Medulla oblongata (tissue), 1 donor: ENCODE results near the gene HES1.

ENCODE experiments used
- DNase-seq: peaks from one replicate; pipeline ENCODE4 v3.0.0-alpha.2; 2015; ENCODE audit errors: extremely low spot score

Gene HES1

DNA sequence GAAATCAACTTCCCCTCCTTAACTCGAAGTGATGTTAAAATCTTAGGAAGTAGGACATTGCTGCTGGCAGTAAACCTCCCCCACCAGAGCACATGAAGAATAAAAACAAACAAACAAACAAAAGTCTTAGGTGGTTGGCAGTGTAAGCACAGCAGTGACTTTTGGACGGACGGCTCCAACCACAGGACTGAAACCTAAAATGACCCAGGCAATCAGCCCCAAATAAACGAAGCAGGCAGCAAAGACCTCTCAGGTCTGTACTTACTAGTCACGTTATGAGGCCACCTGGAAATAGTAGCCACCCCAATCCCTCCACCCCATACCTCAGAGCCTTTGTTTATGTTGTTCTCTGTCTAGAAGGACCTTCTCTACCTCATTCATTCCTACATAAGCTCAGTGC is 33.5 kb upstream of the HES1 start:
- no peak for DNase-seq

DNA sequence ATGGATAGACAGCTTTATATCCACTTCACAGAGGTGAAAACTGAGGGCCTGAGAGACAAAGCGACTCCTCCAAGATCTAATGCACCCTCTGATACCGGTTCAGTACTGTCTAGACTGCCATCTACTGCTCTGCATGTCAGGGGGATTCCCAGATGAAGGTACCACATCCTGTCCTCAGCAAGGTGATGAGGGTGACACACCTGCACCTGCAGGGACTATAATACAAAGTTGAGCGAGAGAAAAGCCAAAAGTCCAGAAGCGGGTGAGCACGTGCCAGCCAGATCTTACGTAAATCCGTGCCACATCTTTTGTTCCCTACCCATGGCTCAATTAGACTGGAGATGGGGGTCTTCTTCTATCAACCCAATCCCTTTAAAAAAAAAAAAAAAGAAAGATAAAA is 32.4 kb upstream of the HES1 start:
- no peak for DNase-seq

DNA sequence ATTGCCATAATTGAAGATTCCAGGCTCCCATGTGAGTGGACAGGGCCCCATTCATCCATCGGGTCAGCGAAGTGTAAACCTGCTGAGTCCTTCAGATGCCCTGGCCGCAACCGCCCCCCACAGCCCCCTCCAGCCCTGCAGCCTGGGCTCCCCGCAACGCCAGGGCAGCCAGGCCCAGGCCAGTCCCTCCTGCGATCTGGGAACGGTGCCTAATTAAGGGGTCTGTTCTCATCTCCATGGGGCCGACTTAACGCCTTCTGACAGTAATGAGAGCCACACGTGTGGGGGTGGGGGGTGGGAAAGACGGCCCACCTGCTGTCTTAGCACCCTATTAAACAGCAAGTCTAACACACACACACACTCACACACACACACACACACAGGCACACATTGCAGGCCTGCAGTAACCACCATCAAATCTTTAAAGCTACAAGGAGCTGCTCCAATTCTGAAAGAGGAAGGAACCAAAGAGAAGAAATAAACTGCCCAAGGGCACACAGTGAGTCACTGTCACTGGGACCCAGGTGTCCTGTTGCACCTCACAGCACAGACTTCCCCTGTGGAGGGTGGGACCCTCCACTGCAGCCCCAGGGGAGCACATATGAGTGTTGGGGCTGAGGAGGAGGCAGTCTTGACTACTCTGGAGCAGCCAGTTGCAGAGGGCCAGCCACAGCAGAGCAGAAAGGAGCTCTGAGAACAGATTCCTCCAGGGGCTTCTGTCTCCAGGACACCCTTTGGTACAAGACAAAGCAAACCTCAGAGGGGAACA is 31.8 kb upstream of the HES1 start:
- DNase-seq, result no peak

DNA sequence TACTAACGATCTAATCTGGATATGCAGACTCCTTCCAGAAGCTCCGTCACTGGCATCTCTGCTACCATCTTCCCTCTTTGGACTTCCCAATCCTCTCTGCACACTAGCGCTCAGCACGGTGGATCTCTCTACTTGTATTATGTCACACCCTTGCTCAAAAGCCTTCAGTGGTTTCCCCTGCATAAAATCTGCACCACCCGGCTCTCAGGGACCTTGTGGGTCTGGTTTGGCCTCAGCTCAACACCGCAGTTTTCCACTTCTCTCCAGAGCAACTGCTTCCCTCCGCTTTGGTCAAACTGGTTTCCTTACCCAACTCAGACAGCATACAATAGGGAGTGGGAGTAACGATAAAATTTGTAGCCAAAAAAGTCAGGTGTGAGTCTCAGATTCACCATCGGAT is 30.7 kb upstream of the HES1 start:
- no peak for DNase-seq

DNA sequence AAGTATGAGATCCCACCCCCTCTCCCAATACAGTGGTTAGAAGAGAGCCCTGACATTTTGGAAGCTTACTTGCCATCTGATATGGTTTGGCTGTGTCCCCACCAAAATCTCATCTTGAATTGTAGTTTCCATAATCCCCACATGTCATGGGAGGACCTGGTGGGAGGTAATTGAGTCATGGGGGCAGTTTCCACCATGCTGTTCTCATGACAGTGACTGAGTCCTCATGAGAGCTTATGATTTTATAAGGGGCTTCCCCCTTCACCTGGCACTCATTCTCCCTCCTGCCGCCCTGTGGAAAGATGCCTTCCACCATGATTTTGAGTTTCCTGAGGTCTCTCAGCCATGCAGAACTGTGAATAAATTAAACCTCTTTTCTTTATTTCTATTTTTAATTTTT is 28.8 kb upstream of the HES1 start:
- no peak for DNase-seq

DNA sequence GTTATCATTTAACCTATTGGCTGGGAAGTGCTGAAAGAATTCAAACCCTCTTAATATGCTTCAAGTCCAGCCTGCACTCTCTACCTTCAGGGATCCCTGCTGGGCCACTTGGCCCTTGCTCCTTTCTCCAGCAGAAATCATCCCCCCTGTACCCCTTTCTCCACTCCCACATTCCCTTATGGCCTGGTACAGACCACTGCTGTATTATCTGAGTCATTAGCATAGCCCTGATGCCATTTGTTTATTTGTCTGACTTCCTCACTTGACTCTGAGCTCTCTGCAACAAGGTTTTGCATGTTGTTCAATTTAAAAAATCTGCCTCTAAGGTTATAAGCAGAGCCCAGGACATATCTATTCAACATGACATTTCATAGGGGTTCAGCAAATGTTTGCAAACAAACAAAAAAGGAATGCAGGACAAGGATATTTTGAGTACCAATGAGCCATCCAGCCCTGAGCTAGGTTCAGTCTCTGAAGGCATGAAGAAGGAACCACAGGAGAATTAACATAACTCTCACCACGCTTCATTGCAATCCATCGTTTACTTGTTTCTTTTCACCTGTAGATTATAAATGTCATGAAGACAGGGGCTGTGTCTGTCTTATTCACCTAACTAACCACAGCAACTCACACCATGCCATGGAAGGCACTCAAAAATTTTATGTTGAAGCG is 26.6 kb upstream of the HES1 start:
- DNase-seq, result no peak

DNA sequence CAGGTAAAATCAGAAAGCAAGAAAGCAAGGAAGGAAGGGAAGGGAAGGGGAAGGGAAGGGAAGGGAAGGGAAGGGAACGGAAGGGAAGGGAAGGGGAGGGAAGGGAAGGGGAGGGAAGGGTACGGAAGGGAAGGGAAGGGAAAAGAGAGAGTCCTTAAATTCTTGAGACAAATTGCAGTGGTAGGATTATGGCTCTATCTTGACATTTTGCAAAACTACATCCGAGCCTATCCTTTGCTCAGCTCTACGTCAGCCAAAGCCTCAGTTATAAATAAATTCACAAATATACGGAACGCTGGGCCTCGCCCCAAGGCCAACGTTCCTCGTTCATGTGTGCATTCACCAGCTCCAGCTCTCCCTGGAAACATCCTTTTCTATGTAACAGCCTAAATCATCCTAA is 25.5 kb upstream of the HES1 start:
- no peak for DNase-seq

DNA sequence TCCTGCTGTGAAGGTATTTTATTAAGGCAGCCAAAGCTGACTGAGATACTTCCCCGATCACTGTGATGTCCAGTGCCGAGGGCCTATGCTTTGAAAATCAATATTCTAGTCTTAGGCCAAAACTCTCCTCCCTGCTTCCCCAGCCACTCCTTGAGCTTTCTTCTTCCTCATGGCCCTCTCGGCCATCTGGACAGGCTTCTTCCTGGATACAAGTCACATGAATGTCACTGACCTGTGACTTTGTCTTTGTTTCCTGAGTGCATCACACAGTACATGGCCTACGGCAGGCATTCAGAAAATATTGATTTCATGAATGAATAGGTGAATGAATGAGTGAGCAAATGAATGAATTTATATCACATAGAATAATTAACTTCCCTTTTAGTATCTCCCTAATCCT is 24.6 kb upstream of the HES1 start:
- DNase-seq, result no peak

DNA sequence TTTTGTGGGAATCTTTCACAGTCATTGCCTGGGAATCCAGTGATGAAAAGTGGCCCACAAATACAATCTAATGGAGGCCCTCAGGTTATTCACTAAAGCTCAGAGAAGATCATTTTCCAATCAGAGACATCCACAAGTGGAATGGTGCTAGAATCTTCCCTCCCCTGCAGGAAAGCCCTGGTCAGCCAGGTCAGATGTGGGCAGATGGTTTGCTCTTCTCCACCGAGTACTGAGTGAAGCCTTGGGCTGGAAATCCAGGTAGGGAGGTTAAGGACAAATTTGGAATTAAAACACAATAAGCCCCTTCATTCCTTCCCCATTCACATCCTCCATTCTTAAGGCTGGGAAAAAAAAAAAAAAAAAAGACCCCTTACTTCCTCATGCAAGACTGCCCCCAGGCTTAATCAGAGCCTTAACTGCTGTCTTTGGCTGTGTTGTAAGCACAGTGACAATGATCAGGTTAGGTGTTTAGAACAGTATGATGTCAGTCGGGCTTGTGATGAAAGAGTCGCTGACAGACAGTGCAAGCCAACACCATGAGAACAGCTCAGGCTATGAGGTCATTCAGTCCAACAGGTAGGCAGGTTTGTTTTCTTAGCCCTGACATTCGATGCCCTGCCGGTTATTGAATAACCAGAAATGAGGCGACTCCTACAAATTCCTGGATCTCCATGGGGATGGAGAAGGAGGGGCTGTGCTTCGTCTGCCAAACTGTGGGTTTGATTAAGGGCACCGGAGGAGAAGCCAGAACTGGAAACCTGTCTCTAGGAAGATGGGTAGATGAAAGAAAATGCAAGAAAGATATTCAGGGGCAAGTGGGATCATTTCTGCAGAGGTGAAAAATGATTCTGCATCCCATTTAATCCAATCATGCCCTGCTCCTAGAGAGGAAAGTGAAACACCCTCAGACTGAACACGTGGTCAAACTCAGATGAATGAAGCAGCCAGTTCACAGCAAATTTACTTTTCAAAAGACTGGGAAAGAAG is 23.5 kb upstream of the HES1 start:
- DNase-seq, result no peak

DNA sequence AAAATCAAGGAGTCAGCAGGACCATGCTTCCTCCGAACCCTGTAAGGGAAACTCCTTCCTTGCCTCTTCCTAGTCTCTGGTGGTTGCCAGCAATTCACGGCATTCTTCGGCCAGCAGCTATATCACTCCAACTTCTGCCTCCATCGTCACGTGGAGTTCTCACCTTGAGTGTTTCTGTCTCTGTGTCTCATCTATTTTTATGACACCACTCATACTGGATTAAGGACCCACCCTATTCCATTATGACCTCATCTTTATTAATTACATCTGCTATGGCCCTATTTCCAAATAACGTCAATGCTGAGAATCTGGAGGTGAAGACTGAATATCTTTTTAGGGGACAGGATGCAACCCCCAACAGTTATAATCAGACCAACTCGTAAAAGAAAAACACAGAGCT is 21.8 kb upstream of the HES1 start:
- no peak for DNase-seq

DNA sequence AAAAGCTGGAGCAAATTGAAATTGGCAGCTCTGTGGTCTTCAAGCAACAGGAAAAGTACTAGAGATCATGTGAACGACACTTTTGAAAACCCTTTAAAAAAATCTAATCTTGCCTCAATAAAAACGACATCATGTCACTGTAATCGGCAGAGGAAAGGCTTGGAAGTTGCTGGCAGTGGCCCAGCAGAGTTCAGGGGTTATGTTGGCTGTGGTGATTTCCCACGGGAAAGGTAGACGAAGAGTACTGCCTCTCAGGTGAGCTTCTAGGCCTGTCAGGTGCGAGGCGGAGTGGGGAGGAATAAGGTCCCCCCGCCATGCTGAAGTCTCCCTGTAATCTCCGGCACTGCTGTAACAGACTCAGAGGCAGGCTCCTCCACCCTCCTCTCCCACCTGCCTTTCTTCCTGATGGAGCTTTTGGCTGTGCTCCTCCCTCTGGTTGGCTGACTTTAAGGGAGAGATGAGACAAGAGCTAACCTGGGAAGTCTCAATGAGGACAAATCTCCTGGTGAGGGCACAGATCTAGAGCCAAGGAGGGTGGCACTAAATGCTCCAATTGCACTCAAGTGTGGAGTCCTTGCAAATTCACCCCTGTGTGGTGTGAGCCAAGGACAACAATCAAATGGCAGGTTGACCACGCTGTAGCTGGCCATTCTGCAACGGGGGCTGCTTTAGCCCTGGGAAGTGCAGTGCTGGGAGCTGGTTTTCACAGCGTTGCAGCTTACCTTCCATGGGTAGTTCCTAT is 18.7 kb upstream of the HES1 start:
- no peak for DNase-seq

DNA sequence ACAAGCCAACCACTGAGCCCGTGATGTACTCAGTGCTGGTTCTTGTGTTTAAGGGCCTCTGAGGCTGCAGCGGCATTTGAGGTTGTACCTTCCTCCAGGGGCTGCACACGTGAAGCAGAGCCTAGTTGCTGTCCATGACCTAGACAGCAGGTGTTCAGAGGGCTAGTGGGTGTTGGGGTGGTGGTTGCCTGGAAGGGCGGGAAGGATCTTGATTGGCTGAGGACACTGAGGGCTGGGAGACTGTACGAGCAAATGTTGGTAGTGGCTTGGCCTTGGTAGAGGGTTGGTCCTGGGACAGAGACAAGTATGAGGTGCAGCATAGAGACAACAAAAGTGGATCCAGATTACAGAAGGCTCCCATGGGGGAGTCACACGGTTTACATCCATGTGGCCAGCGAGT is 17.0 kb upstream of the HES1 start:
- no peak for DNase-seq

DNA sequence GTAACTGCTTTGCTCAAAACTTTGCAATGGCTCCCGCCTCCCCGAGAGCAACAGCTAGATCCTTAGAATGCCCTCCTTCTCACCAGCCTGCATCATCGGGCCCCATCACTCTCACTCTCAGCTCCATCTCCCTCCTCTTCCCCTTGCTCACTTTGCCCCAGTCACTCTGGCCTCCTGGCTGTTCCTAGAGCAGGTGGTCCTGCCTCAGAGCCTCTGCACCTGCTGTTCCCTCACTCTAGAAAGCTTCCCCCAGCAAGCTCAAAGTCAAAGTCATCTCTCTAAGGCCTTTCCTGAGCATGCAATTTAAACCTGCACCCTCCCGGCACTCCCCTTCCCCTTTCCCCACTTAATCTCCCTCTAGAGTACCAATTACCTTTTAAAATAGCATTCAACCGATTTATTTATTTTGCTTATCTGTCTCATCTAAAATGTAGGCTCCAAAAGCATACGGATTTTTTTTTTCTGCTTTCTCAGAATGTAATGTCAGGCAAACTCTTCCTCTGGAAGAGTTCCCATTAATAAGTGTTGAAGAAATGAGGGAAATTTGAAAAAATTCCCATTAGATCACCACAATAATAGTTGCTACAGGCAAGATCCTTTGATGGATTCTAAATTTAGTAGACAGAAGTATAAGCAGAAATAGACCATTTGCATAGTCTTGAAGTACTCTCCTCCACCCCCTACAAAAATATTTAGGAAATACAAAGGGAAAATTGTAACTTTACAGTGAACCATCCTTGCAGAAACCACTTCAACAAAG is 15.9 kb upstream of the HES1 start:
- no peak for DNase-seq

DNA sequence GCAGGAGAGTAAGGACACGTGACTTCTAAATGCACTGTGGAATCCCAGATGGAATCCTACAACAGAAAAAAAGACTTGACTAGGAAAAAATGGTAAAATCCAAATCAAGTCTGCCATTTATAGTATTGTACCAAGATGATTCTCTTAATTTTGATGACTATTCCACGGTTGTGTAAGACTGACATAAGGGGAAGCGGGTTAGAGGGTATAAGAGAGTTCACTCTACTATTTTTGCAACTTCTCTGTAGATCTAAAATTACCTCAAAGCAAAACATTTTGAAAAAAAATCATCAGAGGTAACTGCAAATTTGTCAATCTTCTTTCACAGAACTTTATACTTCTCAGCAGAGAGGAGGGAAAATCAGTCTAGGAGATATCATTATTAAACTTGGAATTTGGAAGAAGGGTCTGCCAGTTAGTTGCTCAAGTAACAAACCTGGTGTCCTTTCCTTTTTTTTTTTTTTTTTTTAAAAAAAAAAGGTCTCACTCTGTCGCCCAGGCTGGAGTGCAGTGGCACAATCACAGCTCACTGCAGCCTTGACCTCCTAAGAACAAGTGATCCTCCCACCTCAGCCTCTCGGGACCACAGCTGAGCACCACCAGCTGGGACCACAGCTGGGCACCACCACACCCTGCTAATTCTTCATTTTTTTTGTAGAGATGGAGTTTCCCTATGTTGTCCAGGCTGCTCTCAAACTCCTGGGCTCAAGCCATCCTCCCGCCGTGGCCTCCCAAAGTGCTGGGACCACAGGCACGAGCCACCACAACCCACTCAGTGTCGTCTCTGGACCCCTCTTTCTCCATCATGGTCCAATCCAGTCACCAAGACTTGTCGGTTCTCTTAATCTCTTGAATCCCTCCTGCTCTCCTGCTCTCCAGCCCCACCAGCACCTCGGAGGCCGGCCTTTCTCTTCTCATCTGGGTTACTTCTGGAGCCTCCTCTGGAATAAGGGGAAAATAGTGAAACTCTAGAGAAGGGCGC is 14.9 kb upstream of the HES1 start:
- DNase-seq, result no peak

DNA sequence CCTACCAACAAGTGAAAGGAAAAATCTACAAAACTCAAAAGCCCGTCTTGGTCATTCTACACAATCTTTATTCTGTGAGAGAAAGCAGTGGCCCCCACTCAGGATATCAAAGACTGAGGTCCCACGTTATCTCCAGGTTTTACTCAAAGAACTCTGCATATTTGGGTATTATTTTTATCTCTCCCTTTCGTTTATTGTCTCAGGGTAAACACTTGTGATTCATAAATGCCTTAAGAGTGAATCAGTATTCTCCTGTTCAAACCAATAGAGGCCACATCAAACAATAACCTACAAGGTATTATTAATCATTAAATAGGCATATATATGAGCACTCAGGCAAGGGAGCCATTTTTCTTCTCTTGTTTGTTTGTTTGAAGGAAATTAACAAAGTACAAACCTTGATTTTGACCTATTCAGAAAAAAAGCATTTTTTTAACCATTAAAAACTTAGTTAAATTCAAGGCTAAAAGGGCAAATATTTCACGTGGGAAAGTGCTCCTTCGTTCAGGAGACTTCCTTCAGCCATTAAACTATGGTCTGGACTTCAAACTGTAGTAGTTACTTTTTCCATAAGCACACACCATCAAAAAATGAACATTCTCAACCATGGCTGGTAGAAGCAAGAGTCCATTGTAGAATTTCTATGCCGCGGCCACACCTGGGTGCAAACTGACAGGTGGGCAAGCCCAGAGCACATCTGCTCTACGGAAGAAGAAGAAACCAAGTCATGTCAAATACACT is 13.9 kb upstream of the HES1 start:
- no peak for DNase-seq

DNA sequence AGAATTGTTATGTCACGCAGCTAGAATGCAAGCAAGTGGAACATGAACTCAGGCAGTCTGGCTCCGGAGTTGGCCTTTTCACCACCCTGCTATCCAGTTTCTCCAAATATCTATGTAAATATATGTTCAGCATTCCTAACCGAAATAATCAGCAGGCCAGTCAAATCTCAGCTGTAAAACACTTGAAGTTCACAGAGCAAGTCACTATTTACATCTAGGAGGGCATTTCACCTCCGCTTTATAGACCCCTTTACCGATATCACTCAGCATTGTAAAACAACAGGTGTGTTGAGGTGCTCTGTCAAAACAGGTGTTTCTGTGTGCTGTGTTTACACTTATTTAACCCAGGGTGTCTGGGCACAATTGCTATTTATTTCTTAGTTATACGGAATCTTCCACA is 12.2 kb upstream of the HES1 start:
- DNase-seq, result no peak

DNA sequence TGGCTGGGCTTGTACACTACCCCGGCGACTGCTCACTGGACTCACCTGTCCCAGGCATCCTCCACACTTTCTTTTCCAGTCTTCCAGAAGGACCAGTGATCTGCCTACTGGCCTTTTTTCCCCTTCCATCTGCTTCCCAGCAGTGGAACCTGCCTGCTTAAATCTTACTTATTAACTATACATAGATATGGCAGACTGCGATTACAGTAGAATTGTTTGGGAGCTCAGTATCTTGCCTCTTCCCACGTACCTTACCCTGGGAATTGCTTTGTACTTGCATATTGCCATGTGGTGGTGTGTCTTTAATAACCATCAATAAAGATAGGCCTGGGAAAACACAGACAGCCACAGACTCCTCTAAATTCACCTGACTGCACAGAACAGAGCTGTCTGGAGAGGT is 11.8 kb upstream of the HES1 start:
- DNase-seq, result no peak

DNA sequence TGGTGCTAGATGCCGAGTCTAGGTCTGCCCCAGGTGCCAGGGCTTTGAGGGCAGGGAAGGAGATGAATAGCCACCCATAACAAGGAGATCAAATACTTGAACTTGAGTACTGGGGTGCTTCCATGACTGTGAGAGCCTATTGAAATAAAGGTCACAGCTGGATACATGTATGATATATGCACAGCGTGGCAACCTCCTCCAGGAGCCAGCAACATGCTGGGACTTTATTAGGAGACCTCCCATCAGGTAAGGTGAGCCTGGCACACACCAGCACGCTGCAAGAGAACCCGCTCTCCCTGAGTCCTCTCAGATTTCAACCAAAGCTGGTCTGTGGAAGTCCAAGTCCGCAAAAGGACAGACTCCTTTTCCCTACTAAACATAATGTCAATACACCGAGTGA is 10.5 kb upstream of the HES1 start:
- no peak for DNase-seq

DNA sequence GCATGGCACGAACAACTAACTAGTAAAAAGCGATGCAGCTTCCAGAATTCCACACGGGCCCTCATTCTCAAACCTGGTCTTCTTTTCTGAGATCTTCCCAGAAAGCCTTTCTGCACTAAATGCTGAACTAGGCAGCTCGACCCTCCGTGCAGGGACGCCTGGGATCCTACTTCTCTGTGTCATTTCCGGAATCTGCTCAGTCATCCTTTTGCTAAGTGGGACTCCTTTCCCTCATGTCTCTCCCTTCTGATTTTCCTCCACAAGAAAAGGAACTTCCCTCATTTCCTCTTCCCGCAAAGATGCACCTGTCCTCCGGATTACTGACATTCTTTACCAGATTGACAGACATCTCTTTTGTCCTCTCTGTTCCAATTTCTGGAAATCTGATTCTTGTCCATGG is 9.2 kb upstream of the HES1 start:
- DNase-seq, result no peak
